ENCODE results near the gene NDUFAB1. TPM values are rescaled to one million over a fixed set of nuclear protein-coding genes. Genes with fewer than 3 reads are reported as not detected.
"Not testable (repeated sequence)": the region's sequence is repeated elsewhere in the genome, so short reads cannot be mapped to it uniquely, and the experiment has no call there.

Gene NDUFAB1
- total RNA-seq, 1 experiment from 2014 or later, result 254 TPM

DNA sequence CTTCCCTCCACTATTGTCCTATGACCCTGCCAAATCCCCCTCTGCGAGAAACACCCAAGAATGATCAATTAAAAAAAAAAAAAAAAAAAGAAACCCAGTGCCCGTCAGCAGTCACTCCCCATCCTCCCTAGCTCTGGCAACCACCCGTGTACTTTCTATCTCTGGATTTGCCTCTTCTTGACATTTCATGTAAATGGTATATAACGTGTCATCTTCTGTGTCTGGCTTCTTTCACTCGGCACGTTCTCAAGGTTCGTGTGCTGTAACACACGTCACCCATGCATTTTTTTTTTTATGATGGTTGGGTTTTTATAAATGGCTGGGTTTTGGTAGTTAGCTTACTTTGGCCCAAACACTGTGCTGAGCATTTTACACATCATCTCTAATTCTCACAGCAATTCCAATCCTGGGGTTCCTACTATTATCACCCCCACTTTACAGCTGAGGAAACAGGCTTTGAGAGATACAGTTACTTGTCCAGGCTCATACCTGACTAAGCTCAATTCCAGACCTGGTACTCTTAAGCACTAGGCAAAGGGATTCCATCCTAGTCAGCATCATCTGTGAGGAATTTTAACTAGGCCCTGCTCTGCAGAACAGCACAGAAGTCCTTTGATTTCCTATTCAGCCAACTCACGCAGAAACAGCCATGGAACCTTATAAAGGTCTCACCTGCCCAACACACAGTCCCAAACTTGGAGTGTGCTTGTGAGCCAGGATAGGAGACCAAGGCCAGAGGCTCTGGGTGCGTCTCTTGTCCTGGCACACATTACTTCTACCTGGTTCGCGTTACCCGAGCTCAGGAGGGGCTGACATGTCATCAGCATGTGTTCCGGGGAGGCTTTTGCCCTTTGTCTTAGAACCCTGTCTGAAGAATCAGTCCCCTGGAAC is 11.7 kb downstream of the NDUFAB1 start:
- no peak for DNase-seq (ENCODE audit: low spot score)

DNA sequence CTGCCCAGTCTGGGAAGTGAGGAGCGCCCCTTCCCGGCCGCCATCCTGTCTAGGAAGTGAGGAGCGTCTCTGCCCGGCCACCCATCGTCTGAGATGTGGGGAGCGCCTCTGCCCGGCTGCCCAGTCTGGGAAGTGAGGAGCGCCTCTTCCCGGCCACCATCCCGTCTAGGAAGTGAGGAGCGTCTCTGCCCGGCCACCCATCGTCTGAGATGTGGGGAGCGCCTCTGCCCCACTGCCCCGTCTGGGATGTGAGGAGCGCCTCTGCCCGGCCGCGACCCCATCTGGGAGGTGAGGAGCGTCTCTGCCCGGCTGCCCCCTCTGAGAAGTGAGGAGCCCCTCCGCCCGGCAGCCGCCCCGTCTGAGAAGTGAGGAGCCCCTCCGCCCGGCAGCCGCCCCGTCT is 12.8 kb downstream of the NDUFAB1 start:
- DNase-seq (ENCODE audit: low spot score), result not testable (repeated sequence)

- no peak for DNase-seq (ENCODE audit: low spot score)
Observed at GRCh38 chr16:23581764-23582163, 14.4 kb downstream of the NDUFAB1 start.

GRCh38 chr16:23580391-23580790 is 15.7 kb downstream of the NDUFAB1 start:
- DNase-seq (ENCODE audit: low spot score), result no peak

- no peak for DNase-seq (ENCODE audit: low spot score)
Observed at GRCh38 chr16:23579371-23579770, 16.7 kb downstream of the NDUFAB1 start.

- no peak for DNase-seq (ENCODE audit: low spot score)
Observed at GRCh38 chr16:23578101-23578830, 17.9 kb downstream of the NDUFAB1 start.

- no peak for DNase-seq (ENCODE audit: low spot score)
Observed at GRCh38 chr16:23577493-23577892, 18.6 kb downstream of the NDUFAB1 start.

GRCh38 chr16:23575834-23576233 is 20.3 kb downstream of the NDUFAB1 start:
- no peak for DNase-seq (ENCODE audit: low spot score)

GRCh38 chr16:23573817-23574216 is 22.3 kb downstream of the NDUFAB1 start:
- DNase-seq (ENCODE audit: low spot score), result no peak

GRCh38 chr16:23572394-23572793 is 23.7 kb downstream of the NDUFAB1 start:
- no peak for DNase-seq (ENCODE audit: low spot score)

DNA sequence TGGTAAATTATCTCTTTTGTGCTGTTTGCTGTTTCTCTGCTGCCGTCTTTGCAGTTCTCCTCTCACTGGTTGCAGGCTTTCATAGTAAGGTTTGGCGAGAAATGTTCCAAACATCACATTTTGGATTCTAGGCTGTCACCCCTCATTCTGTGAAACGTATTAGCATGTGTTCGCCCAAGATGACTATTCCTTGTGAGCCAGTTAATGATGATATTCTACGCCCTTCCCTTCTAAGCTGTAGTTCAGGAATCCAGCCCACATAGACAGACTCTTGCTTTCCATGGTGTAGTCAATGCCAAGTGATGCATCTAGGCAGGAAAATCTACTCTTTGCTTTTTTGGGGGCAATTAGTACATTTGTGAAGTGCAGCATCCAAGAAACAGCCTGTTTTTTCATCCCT is 24.2 kb downstream of the NDUFAB1 start:
- DNase-seq (ENCODE audit: low spot score), result no peak

- no peak for DNase-seq (ENCODE audit: low spot score)
Observed at GRCh38 chr16:23570992-23571632, 25.0 kb downstream of the NDUFAB1 start.

- no peak for DNase-seq (ENCODE audit: low spot score)
Observed at GRCh38 chr16:23567602-23568001, 28.5 kb downstream of the NDUFAB1 start.

DNA sequence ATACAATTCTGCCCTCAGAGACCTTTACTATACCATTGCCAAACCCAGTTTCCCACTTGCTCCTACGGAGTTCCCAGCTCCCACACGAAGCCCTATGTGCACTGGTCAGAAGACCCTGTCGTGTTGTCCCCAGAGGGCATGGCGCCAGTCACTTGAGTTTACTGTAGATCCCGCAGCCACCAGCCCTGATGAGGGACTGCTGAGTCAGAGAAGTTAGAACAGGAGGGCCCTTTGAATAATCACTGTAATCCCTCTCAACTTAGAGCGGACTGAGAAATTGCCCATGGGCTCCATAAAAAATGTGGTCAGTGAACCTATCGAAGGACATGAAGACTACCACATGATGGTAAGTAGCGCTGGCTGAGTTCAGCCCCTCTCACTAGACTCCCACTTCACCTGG is 29.4 kb downstream of the NDUFAB1 start:
- DNase-seq (ENCODE audit: low spot score), result no peak

GRCh38 chr16:23564575-23565363 is 31.3 kb downstream of the NDUFAB1 start:
- no peak for DNase-seq (ENCODE audit: low spot score)

GRCh38 chr16:23563186-23563585 is 32.9 kb downstream of the NDUFAB1 start:
- DNase-seq (ENCODE audit: low spot score), result no peak

DNA sequence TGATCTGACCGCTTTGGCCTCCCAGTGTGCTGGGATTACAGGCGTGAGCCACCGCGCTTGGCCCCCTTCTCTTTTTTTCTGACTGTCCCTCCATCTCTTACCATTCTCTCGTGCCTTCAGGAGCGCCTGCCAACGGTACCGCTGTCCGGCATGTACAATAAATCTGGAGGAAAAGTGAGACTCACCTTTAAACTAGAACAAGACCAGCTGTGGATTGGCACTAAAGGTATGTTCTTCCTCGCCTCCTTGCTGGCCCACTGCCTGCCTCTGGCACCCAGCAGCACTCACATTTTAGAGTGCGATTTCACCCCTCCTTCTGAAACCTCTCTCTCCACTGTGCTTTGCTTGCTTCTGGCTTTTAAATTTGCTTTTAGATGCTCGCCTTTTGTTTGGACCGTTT is 33.6 kb downstream of the NDUFAB1 start:
- no peak for DNase-seq (ENCODE audit: low spot score)

DNA sequence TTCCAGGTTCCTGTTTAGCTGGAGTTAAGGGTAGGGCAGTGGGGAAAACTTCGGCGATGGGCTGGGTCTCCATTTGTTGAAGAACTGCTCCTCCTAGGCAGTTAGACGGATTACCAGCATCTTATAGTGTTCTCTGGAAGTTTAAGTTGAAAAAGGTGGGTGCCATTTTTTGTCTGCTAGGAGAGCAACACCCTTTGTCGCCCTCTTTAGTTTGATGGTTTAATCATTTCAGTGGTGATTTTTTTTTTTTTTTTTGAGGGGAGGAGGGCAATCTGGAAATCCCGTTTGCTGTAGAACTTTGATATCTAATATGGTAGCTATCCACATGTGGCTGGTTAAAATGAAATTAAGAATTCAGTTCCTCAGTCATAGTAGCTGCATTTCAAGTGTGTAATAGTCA is 34.5 kb downstream of the NDUFAB1 start:
- DNase-seq (ENCODE audit: low spot score), result no peak

DNA sequence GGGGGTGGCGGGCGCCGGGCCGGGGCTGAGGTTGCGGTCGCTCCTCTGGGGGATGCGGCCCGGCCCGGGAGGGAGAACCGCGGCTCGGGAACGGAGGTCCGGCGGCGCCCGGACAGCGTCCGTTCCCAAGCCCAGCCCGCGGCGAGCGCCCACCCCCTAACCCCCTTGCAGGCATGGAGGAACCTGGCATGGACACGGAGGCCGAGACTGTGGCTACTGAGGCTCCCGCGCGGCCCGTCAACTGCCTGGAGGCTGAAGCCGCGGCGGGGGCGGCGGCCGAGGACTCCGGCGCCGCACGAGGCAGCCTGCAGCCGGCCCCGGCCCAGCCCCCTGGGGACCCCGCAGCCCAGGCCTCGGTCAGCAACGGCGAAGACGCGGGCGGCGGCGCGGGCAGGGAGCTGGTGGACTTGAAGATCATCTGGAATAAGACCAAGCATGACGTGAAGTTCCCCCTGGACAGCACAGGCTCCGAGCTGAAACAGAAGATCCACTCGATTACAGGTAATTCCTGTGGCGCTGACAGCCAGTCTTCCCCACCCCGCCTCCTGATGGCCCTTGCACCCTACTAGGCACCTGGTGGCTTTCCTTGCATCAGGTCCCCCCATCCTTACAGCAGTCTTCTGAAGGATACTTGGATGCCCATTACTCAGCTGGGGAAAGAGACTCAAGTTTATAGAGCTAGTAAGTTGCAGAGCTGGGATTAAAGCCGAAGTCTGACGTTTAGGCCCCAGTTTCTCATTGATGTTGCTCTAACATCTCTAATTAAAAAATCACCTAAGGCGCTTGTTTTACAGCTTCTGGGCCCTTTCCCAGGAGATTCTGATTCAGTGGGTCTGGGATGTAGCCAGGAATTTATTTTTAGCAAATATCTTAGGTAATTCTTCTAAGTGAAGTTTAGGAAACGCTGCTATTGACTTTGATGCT is 38.1 kb downstream of the NDUFAB1 start:
- peak; percentile 43 for DNase-seq (ENCODE audit: low spot score)
